MM.1S (cell line): ENCODE data around the gene MTX1.

Source experiments
- EZH2 ChIP-seq: fragments of 300-600 bp; sonication (generic); optimal IDR thresholded peaks from 2 replicates; pipeline ENCODE3; 2017; ENCODE audit warnings: low read depth, mild to moderate bottlenecking, antibody characterized with exemption, low read length, mixed read lengths
- TF ChIP-seq, protein P1 (sequence below): fragments of 300-600 bp; sonication (generic); IDR thresholded peaks from 2 replicates; pipeline ENCODE4 v1.5.1; 2016; ENCODE audit warnings: antibody characterized with exemption, low read length, mixed read lengths

GRCh38 chr1:155236451-155236850 lies 28.0 kb downstream of the MTX1 start:
- TF ChIP-seq EZH2: no peak
- TF ChIP-seq, protein P1, sequence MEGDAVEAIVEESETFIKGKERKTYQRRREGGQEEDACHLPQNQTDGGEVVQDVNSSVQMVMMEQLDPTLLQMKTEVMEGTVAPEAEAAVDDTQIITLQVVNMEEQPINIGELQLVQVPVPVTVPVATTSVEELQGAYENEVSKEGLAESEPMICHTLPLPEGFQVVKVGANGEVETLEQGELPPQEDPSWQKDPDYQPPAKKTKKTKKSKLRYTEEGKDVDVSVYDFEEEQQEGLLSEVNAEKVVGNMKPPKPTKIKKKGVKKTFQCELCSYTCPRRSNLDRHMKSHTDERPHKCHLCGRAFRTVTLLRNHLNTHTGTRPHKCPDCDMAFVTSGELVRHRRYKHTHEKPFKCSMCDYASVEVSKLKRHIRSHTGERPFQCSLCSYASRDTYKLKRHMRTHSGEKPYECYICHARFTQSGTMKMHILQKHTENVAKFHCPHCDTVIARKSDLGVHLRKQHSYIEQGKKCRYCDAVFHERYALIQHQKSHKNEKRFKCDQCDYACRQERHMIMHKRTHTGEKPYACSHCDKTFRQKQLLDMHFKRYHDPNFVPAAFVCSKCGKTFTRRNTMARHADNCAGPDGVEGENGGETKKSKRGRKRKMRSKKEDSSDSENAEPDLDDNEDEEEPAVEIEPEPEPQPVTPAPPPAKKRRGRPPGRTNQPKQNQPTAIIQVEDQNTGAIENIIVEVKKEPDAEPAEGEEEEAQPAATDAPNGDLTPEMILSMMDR: no peak
